Memory B cell (primary cell): ENCODE data around the gene AGRN.
"Not testable (repeated sequence)": the region's sequence is repeated elsewhere in the genome, so short reads cannot be mapped to it uniquely, and the experiment has no call there.

ENCODE experiments used
- ATAC-seq: fragments of 150-1000 bp; cut with Tn5 transposase; 2 replicates; pipeline ENCODE4 v1.10.0; 2021; ENCODE audit warnings: low read depth, mild to moderate bottlenecking, moderate library complexity
- DNase-seq, 2 donors: peaks; one replicate each; pipeline ENCODE4 v3.0.0; 2022; ENCODE audit warnings: low spot score in 2 of 2
- H3K27ac Mint-ChIP-seq: one replicate; pipeline ENCODE4 v1.8.0; 2022; ENCODE audit warnings: mild to moderate bottlenecking, moderate library complexity, mixed read lengths
- H3K27me3 Mint-ChIP-seq: one replicate; pipeline ENCODE4 v1.8.0; 2022; ENCODE audit warnings: mixed read lengths
- H3K36me3 Mint-ChIP-seq: one replicate; pipeline ENCODE4 v1.8.0; 2022; ENCODE audit warnings: mild to moderate bottlenecking, mixed read lengths
- H3K4me1 Mint-ChIP-seq: one replicate; pipeline ENCODE4 v1.8.0; 2022; ENCODE audit warnings: mixed read lengths
- H3K4me3 Mint-ChIP-seq: one replicate; pipeline ENCODE4 v1.8.0; 2022; ENCODE audit warnings: mild to moderate bottlenecking, moderate library complexity, mixed read lengths
- H3K9me3 Mint-ChIP-seq: one replicate; pipeline ENCODE4 v1.8.0; 2022; ENCODE audit warnings: mixed read lengths

The AGRN gene

GRCh38 chr1:1020000-1020404 is at the start of gene AGRN:
TSS of gene AGRN (plus strand) at chr1:1020120. CDS start at chr1:1020173, 53 bp downstream.
- Mint-ChIP-seq H3K36me3 (no peaks in the 10 kb centered on the region), H3K4me1 (peaks cover 12% of the 10 kb centered on the region), H3K9me3 (no peaks in the 10 kb centered on the region), H3K4me3 (peak within 1 kb of the TSS; percentile 76), H3K27ac (no peak within 1 kb of the TSS), H3K27me3 (peaks cover 6% of the 10 kb centered on the region)
- DNase-seq (no peak), ATAC-seq (peak; percentile 4)

GRCh38 chr1:970242-970972 is 49.5 kb upstream of the AGRN start:
- no peaks in the 10 kb centered on the region for H3K9me3 Mint-ChIP-seq
- peaks cover 3% of the 10 kb centered on the region for H3K4me1 Mint-ChIP-seq
- no peaks in the 10 kb centered on the region for H3K36me3 Mint-ChIP-seq
- peaks cover 19% of the 10 kb centered on the region for H3K27me3 Mint-ChIP-seq
- H3K27ac Mint-ChIP-seq: no peak overlapping the region
- no peak for ATAC-seq
- H3K4me3 Mint-ChIP-seq: no peak overlapping the region
- DNase-seq: no peak

GRCh38 chr1:970973-971730 is 48.8 kb upstream of the AGRN start:
- DNase-seq (no peak), ATAC-seq (no peak)
- peaks cover 3% of the 10 kb centered on the region for H3K4me1 Mint-ChIP-seq
- H3K27me3 Mint-ChIP-seq: peaks cover 23% of the 10 kb centered on the region
- H3K36me3 Mint-ChIP-seq: no peaks in the 10 kb centered on the region
- H3K27ac Mint-ChIP-seq: no peak overlapping the region
- no peak overlapping the region for H3K4me3 Mint-ChIP-seq
- no peaks in the 10 kb centered on the region for H3K9me3 Mint-ChIP-seq

GRCh38 chr1:971751-972506 is 48.0 kb upstream of the AGRN start:
- ATAC-seq (no peak), DNase-seq (no peak)
- H3K9me3 Mint-ChIP-seq: no peaks in the 10 kb centered on the region
- H3K27me3 Mint-ChIP-seq: peaks cover 23% of the 10 kb centered on the region
- H3K27ac Mint-ChIP-seq: no peak overlapping the region
- no peak overlapping the region for H3K4me3 Mint-ChIP-seq
- no peaks in the 10 kb centered on the region for H3K36me3 Mint-ChIP-seq
- H3K4me1 Mint-ChIP-seq: peaks cover 3% of the 10 kb centered on the region

GRCh38 chr1:972726-973458 is 47.0 kb upstream of the AGRN start:
- ATAC-seq (no peak), DNase-seq (no peak)
- Mint-ChIP-seq H3K27me3 (peaks cover 23% of the 10 kb centered on the region), H3K4me1 (peaks cover 3% of the 10 kb centered on the region), H3K4me3 (no peak overlapping the region), H3K36me3 (no peaks in the 10 kb centered on the region), H3K9me3 (no peaks in the 10 kb centered on the region), H3K27ac (no peak overlapping the region)

- DNase-seq (no peak), ATAC-seq (no peak)
- H3K27me3 Mint-ChIP-seq: peaks cover 23% of the 10 kb centered on the region
- peaks cover 3% of the 10 kb centered on the region for H3K4me1 Mint-ChIP-seq
- no peak overlapping the region for H3K4me3 Mint-ChIP-seq
- peaks cover 4% of the 10 kb centered on the region for H3K36me3 Mint-ChIP-seq
- H3K27ac Mint-ChIP-seq: no peak overlapping the region
- H3K9me3 Mint-ChIP-seq: no peaks in the 10 kb centered on the region
Observed at GRCh38 chr1:973459-974292, 46.2 kb upstream of the AGRN start.

- Mint-ChIP-seq H3K4me3 (no peak overlapping the region), H3K9me3 (no peaks in the 10 kb centered on the region), H3K4me1 (peaks cover 3% of the 10 kb centered on the region), H3K27me3 (peaks cover 22% of the 10 kb centered on the region), H3K36me3 (peaks cover 4% of the 10 kb centered on the region), H3K27ac (no peak overlapping the region)
- ATAC-seq: no peak
- no peak for DNase-seq
Observed at GRCh38 chr1:974293-974640, 45.7 kb upstream of the AGRN start.

- ATAC-seq (no peak), DNase-seq (no peak)
- Mint-ChIP-seq H3K4me1 (peaks cover 3% of the 10 kb centered on the region), H3K9me3 (no peaks in the 10 kb centered on the region), H3K27ac (no peak overlapping the region), H3K4me3 (peak overlapping the region; percentile 53), H3K36me3 (peaks cover 4% of the 10 kb centered on the region), H3K27me3 (peaks cover 17% of the 10 kb centered on the region)
Observed at GRCh38 chr1:974687-975328, 45.1 kb upstream of the AGRN start.

GRCh38 chr1:975365-975764 is 44.6 kb upstream of the AGRN start:
- H3K27me3 Mint-ChIP-seq: peaks cover 17% of the 10 kb centered on the region
- peaks cover 3% of the 10 kb centered on the region for H3K4me1 Mint-ChIP-seq
- no peak overlapping the region for H3K4me3 Mint-ChIP-seq
- H3K9me3 Mint-ChIP-seq: no peaks in the 10 kb centered on the region
- H3K27ac Mint-ChIP-seq: no peak overlapping the region
- H3K36me3 Mint-ChIP-seq: peaks cover 4% of the 10 kb centered on the region
- DNase-seq (no peak), ATAC-seq (no peak)

GRCh38 chr1:975896-976683 is 43.8 kb upstream of the AGRN start:
- Mint-ChIP-seq H3K36me3 (peaks cover 4% of the 10 kb centered on the region), H3K4me3 (peak overlapping the region; percentile 29), H3K4me1 (peaks cover 3% of the 10 kb centered on the region), H3K27me3 (peaks cover 17% of the 10 kb centered on the region), H3K27ac (no peak overlapping the region), H3K9me3 (no peaks in the 10 kb centered on the region)
- DNase-seq (peak; percentile 44 to 72), ATAC-seq (peak; percentile 88)

- not testable (repeated sequence) for H3K27ac Mint-ChIP-seq, DNase-seq, H3K36me3 Mint-ChIP-seq, H3K9me3 Mint-ChIP-seq, H3K4me1 Mint-ChIP-seq, H3K4me3 Mint-ChIP-seq, ATAC-seq
- peaks cover 17% of the 10 kb centered on the region for H3K27me3 Mint-ChIP-seq
Observed at GRCh38 chr1:976791-977190, 43.1 kb upstream of the AGRN start.
